H4 (cell line): Measurements from ENCODE around the gene CRIP1. TPM values are rescaled to one million over a fixed set of nuclear protein-coding genes. Genes with fewer than 3 reads are reported as not detected.

ENCODE experiments used
- DNase-seq: peaks from one replicate; pipeline ENCODE4 v3.0.0-alpha.2; 2015; ENCODE audit warnings: low spot score
- total RNA-seq: library from RNA; depleted of rRNA; stranded (reverse); fragments of >200 nt; shearing (Covaris generic); gene quantifications from 2 replicates; pipeline ENCODE4 v1.2.3, GENCODE V29; 2014; rRNA removed

Gene CRIP1
- not detected in 2 replicates for total RNA-seq

GRCh38 chr14:105486163-105486973, at the start of gene CRIP1:
CRIP1 (plus strand) TSS chr14:105486886; CDS start chr14:105487260, 374 bp downstream.
- no peak for DNase-seq

GRCh38 chr14:105436891-105437722, 49.6 kb upstream of the CRIP1 start:
- no peak for DNase-seq

DNA sequence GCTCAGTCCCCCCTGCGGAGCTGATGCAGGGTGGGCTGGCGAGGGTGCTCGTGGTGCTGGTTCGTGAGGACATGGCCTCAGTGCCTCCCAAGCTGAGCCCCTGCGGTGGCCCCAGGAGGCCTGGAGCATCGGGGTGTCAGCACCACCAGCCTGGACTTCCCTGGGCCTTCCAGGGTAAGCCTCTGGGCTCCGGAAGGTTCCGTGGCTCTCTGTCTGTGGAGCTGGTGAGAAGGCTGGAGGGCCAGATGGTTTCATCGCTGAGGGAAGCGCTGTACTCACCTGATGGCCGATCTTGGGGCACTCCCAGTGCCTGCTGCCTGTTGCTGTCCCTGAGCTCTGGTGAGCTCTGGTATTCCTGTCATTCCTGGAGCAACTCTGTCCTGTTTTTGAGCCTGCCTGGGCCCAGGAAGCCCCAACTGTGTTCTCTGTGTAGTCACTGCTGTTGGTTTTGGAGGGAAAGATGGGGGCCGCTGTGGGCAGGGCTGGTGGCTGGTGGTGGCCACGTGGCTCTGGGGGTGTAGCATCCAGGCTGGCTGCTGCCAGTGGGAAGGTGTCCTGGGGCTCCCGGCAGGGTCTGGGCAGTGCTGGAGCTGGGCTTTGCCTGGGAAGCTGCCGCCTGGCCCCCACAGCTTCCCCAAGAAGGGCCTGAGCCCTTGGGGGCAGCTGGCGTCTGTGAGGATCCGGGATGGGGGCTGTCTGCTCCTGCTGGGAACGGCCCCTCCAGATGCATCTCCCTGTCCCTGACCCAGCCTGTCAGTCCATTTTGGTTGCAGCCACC, 48.8 kb upstream of the CRIP1 start:
- DNase-seq = no peak

GRCh38 chr14:105439179-105439578, 47.5 kb upstream of the CRIP1 start:
- DNase-seq = no peak

DNA sequence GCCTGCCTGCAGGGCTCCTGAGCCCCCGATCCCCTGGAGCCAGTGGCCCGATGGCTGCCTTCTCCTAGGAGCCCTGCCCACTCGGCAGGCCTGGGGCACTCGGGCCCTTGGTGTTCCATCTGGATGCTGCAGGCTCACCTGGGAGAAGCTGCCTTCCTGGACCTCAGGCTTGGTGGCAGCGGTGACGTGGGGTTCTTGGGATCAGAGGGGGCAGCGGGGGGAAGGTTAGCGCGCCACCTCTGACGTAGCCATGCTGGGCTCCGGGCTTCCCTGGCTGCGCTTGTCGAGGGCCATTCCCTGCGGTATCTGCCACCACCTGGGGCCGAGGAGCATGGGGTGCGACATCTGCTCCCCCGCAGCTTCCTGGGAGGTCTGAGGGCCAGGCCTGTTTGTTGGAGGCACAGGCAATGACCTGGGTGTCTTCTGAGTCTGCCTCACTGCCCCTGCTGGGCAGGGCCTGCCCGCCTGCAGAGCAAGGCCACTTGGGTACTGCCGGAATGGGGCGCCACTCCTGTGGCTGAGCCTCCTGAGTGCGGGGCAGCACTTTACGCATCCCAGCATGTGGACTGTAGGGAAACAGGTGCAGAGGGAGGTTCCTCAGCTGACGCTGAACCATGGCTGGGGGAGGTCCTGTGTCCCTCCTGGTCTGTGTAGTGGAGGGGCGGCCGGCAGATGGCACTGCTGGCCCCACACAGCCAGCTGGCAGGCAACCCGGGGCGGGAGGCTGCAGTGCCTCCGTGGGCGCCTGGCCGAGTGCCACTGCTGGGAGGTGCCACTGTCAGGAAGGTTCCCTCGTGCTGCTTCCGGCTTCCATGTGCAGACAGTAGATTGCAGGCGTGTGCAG, 46.8 kb upstream of the CRIP1 start:
- no peak for DNase-seq

DNA sequence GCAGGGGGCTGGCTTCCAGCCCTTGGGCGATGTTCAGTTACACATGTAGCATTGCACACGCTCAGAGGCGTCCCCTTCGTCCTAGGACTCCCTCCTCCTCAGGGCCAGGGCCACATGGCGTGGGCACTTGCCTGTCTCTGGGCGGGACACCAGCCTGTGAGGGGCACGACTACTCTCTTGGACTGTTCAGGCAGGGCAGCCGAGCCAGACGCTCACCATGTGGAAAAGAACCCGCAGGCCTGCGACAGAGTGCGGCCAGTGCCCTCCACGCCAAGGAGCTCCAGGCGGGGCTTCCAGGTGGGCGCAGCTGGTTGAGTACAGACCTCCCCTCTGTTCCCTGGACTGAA, 46.2 kb upstream of the CRIP1 start:
- DNase-seq = no peak

GRCh38 chr14:105440992-105441391, 45.7 kb upstream of the CRIP1 start:
- DNase-seq = no peak

DNA sequence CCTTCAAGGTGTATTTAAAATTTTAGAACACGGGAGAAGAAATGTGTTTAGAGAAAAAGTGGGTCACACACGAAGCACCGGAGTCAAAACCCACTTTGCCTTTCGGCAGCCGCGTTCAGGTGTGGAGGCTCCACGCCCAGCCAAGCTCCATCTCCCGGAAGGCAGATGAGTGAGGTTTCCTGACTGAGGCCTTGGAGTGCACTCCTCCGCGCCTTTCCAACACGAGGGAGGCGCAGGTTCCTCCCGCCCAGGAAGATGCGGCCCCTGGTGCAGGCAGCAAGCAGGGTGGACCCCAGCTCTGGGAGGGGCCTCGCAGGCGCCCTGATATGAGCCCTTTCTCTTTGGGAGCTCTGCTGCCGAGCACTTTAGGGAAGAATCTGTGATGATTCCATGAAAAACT, 44.6 kb upstream of the CRIP1 start:
- DNase-seq = no peak

- no peak for DNase-seq
Measured at GRCh38 chr14:105442834-105443233, 43.9 kb upstream of the CRIP1 start.

DNA sequence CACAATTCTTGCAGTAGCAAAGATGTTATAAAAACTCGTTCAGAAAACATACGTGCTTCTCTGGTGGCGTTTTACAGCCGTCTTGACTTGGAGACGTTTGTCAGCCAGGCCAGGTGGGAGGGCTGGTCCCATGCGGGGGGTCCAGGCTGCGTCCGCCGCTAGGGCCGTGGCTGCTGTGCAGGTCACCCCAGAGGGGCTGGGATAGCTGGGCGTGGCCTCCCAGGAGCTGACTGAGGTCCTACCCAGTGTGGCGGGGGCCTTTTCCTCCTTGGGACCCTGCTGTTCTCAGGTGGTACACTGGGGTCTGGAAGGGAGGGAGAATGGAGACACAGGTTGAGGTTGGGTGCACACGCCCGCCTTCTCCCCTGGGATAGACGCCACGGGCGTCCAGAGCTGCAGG, 41.8 kb upstream of the CRIP1 start:
- DNase-seq = no peak

DNA sequence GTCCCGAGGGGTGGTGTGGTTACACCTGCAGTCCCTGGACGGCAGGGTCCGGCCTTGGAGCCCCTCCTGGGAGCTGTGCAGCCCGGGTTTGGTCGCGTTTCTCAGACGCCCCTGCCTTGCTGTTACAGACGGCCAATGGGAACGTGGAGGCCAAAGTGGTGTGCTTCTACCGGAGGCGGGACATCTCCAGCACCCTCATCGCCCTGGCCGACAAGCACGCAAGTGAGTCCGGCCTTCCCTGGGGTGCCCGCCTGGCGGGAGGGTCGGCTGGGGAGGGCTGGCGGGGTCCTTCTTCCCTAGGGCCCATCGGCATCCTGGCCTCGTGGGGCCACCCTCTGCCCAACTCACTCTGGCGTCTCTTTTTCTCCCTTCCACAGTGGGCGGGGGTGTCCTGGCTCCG, 41.4 kb upstream of the CRIP1 start:
- no peak for DNase-seq

DNA sequence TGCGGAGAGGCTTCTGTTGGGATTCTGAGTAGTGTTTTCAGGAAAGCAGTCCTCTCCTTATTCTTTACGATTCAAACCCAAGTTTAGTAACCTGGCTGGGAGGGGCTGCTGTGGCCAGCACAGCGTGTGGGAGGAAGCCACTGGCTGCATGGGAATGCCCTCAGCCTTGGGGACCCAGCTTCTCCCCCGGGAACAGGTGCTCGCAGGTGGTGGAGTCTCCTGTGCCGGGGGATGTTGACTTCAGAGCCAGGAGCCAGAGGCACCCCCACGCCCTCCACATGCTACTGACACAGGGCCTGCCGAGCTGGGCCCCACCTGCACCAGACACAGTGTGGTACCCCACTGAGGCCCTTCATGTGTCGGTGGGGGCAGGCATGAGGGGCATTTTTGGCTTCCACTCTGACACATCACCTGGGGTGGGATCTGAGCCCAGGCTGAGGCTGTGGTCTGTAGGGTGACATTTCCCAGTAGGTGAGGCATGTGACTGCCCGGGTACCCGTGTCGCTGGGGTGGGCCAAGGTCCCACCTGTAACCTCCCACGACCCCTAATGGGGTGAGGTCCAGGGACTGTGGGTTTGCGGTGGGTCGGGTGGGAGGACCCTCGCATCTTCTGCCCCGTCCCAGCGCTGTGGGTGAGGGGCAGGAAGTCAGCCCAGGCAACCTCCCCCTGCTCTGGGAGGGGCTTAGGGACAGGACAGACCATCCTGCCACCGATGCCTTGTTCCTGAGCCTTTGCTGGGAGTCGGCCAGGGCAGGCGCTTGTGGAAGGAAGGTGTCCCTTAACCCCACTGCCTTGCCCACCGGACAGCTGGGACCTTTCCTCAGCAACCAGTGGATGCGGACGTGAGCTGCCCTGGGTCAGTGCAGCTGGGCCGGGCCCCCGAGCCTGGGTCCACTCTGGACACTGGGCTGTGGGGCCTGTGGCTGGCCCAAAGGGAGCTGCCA, 40.5 kb upstream of the CRIP1 start:
- DNase-seq = no peak

DNA sequence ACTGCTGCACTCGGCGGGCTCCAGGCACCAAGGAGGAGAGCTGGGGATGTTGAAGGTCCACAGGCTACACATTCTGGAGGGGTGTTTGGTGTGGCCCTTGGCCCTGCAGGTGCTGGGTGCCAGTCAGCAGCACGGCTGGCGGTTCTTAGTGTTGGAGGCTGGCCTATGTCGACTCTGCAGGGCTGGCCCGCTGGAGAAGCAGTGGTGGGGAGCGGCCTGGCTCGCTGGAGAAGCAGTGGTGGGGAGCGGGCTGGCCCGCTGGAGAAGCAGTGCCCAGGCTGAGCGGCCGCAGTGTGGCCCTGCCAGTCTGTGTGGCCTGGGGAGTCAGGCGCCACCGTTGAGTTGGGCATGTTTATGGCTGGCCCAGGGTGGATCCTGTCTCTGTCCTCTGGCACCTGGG, 39.7 kb upstream of the CRIP1 start:
- no peak for DNase-seq

DNA sequence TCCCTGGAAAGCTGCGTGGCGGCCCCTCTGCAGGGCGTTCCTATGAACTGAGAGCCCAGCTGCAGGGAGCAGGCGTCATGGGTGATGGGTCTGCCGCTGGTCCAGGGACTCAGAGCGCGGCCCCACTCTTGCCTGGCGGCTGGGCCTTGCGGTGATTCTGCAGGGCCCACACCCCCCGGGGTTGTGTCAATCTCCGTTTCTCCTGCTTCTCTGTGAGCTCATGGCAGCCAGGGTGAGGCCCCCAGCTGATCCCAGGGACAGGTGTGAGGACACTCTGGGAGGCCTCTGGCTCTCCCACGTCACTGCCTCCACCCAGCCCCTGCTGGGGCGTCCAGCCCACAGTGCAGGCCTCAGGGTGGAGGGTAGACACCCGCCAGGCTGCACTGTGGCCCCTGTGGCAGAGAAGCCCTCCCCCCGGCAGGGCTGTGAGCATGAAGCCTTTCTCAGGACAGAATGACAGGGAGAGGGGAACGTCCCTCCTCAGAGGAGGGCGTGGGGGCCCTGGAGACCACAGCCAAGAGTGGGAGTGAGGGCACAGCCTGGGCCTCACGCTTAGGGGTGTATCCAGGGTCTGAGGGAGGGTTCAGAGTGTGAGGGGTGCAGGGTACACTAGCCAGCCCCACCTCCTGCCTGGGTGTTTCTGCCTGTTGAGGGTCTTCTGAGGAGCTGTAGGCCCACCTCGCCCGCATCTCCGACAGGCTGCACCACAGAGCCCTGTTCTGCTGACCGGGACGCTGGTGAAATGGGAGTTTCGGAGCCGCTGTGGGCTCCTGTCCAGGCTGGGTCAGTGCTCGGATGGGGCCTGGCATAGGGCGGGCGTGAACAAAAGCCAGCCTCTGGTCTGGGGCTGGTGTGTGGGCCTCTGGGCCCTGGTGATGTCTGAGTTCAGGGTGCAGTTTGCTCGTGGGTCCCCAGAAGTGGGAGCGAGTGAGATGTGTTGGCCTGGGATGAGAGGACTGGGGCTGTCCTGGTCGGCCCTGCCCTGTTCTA, 38.7 kb upstream of the CRIP1 start:
- no peak for DNase-seq

GRCh38 chr14:105448706-105449111, 38.0 kb upstream of the CRIP1 start:
- no peak for DNase-seq

- no peak for DNase-seq
Measured at GRCh38 chr14:105449276-105450122, 37.2 kb upstream of the CRIP1 start.

- DNase-seq = no peak
Measured at GRCh38 chr14:105450123-105450505, 36.6 kb upstream of the CRIP1 start.
